Ovary (tissue), 3 donors: ENCODE measurements around the gene CATSPERB.

Experiments used
- EP300 ChIP-seq: sonication (generic); formaldehyde crosslinking; IDR thresholded peaks from one replicate; pipeline ENCODE4 v1.6.1; 2017; ENCODE audit warnings: antibody characterized with exemption
- POLR2A ChIP-seq: fragments of 450-650 bp; IDR thresholded peaks from one replicate; pipeline ENCODE4 v1.6.1; 2017; ENCODE audit warnings: antibody characterized with exemption, mild to moderate bottlenecking, moderate library complexity
- TF ChIP-seq, protein P1 (sequence below), 3 donors: fragments of 450-650 bp in 2 of 3; fragments of 200-600 bp in 1 of 3; IDR thresholded peaks; one replicate each; pipeline versions ENCODE4 v1.5.1 to v1.8.0; 2016 to 2022; ENCODE audit warnings: antibody characterized with exemption in 3 of 3, mild to moderate bottlenecking in 1 of 3
- donor health status: DM: no; HTN: no; CAD: no.

DNA sequence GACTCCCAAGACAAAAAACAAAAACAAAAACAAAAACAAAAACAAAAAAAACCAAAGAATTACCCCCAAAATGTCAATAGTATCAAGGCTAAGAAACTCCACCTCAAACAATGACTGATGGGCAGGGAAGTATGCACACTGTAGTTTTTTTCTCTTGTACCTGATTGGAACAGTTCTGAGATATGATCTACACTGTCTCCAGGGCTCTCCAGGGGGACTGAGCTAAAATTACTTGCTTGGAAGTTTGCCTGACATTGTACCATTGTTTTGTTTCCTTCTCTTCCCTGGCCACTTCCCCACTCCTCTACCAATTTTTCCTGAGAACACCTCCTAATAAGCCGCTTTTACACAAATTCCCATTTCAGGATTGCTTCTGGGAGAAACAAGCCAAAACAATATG, 22.3 kb upstream of the CATSPERB start:
- TF ChIP-seq POLR2A (no peak), EP300 (no peak)
- TF ChIP-seq, protein P1, sequence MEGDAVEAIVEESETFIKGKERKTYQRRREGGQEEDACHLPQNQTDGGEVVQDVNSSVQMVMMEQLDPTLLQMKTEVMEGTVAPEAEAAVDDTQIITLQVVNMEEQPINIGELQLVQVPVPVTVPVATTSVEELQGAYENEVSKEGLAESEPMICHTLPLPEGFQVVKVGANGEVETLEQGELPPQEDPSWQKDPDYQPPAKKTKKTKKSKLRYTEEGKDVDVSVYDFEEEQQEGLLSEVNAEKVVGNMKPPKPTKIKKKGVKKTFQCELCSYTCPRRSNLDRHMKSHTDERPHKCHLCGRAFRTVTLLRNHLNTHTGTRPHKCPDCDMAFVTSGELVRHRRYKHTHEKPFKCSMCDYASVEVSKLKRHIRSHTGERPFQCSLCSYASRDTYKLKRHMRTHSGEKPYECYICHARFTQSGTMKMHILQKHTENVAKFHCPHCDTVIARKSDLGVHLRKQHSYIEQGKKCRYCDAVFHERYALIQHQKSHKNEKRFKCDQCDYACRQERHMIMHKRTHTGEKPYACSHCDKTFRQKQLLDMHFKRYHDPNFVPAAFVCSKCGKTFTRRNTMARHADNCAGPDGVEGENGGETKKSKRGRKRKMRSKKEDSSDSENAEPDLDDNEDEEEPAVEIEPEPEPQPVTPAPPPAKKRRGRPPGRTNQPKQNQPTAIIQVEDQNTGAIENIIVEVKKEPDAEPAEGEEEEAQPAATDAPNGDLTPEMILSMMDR (IDR thresholded peaks at IDR 0.05): no peak
